ENCODE results near the gene PTGES2.

DNA sequence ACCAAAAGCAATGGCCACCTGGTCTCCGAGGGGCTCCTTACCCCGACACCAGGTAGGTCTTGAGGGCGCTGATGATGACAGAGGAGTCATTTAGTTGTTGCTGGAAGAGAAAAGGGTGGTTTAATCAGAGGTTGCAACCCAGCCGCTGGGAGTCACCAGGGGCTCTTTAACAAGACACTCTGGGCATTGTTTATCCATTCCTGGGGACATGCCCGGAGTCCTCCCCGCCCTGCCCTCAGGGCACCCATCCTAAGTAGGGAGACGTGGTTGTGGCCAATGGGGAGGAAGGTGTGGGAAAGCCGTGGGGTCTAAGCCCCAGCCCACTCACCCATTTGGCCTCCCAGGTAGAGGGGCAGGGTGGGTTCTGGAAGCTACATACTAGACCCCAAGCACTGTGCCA is 3.1 kb downstream of the PTGES2 start:
- TF ChIP-seq, protein P1, sequence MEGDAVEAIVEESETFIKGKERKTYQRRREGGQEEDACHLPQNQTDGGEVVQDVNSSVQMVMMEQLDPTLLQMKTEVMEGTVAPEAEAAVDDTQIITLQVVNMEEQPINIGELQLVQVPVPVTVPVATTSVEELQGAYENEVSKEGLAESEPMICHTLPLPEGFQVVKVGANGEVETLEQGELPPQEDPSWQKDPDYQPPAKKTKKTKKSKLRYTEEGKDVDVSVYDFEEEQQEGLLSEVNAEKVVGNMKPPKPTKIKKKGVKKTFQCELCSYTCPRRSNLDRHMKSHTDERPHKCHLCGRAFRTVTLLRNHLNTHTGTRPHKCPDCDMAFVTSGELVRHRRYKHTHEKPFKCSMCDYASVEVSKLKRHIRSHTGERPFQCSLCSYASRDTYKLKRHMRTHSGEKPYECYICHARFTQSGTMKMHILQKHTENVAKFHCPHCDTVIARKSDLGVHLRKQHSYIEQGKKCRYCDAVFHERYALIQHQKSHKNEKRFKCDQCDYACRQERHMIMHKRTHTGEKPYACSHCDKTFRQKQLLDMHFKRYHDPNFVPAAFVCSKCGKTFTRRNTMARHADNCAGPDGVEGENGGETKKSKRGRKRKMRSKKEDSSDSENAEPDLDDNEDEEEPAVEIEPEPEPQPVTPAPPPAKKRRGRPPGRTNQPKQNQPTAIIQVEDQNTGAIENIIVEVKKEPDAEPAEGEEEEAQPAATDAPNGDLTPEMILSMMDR (IDR thresholded peaks at IDR 0.05; ENCODE audit: low read depth, low read length, missing input control): no peak
- TF ChIP-seq YY1 (IDR thresholded peaks at IDR 0.05) (no peak), MAX (IDR thresholded peaks at IDR 0.05) (no peak)
- TF ChIP-seq, protein P2, sequence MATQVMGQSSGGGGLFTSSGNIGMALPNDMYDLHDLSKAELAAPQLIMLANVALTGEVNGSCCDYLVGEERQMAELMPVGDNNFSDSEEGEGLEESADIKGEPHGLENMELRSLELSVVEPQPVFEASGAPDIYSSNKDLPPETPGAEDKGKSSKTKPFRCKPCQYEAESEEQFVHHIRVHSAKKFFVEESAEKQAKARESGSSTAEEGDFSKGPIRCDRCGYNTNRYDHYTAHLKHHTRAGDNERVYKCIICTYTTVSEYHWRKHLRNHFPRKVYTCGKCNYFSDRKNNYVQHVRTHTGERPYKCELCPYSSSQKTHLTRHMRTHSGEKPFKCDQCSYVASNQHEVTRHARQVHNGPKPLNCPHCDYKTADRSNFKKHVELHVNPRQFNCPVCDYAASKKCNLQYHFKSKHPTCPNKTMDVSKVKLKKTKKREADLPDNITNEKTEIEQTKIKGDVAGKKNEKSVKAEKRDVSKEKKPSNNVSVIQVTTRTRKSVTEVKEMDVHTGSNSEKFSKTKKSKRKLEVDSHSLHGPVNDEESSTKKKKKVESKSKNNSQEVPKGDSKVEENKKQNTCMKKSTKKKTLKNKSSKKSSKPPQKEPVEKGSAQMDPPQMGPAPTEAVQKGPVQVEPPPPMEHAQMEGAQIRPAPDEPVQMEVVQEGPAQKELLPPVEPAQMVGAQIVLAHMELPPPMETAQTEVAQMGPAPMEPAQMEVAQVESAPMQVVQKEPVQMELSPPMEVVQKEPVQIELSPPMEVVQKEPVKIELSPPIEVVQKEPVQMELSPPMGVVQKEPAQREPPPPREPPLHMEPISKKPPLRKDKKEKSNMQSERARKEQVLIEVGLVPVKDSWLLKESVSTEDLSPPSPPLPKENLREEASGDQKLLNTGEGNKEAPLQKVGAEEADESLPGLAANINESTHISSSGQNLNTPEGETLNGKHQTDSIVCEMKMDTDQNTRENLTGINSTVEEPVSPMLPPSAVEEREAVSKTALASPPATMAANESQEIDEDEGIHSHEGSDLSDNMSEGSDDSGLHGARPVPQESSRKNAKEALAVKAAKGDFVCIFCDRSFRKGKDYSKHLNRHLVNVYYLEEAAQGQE (IDR thresholded peaks at IDR 0.05): no peak
